ENCODE data around the gene GPR162.
A peak's percentile ranks its signal among the peaks of the same experiment; 100 is the strongest.

GPR162 gene

DNA sequence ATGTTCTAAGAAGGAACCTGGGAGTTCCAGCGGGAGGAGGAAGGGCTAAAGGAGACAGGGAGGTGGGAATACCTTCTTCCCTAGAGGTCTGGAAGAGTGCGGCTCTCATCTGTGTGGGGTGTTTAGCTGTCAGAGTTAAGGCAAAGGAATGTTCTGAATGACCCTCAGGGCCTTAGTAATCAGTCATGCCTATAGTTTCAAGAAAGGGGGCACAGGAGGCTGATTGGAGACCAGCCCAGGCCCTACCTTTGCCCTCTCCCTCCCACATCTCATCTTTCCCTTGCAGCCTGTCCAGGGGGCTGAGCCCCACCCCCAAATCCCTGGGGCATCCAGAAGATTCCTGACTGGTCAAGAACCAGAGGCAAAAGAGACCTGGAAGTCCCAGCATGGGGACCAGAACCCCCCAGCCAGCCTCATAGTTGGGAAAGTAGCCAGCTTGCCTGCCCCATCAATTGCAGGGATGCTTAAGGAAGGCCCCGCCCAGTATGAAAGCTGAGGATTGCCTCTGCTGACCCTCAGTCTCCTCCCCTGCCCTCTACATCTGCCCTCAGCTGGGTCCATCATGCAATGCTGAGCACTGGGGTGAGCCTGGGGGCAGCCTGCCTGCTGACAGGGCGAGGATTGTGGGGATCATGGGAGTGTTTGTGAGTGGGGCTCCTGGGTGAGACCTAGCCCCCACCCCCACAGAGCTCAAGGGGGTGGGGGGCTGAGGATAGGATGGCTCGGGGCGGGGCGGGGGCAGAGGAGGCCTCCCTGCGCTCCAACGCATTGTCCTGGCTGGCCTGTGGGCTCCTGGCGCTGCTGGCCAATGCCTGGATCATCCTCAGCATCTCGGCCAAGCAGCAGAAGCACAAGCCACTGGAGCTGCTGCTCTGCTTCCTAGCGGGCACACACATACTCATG is 1.8 kb downstream of the GPR162 start:
- no peak for DNase-seq (ENCODE audit: low read depth, low spot score)

DNA sequence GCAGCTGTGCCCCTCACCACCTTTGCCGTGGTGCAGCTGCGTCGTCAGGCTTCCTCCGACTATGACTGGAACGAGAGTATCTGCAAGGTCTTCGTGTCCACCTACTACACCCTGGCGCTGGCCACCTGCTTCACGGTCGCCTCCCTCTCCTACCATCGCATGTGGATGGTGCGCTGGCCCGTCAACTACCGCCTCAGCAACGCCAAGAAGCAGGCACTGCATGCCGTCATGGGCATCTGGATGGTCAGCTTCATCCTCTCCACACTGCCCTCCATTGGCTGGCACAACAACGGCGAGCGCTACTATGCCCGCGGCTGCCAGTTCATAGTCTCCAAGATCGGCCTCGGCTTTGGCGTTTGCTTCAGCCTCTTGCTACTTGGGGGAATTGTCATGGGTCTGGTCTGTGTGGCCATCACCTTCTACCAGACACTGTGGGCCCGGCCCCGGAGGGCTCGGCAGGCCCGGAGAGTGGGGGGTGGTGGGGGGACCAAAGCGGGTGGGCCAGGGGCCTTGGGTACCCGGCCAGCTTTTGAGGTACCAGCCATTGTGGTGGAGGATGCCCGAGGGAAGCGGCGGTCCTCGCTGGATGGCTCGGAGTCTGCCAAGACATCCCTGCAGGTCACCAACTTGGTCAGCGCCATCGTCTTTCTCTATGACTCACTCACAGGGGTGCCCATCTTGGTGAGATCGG is 2.6 kb downstream of the GPR162 start:
- DNase-seq (ENCODE audit: low read depth, low spot score): no peak

DNA sequence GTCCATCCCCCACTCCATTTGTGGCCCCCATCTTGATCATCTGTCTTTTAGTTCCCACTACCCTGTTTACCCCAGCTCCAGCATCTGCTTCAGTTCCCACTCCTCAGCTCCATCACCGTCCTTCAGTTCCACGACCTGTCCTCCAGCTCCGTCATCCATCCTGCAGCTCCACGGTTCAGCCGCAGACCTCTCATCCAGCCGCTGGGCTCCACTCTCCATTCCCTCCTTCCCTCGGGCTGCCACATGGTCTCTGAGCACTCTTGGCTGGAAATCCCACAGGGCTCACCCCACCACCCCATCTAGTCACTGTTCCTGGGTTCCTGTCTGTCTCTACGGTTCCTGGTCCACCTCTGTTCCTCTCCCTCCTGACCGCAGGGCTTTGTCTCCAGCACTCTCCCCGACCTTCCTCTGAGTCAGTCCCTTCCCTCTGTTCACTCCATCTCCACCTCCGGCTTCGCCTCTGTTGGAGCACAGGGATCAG is 3.3 kb downstream of the GPR162 start:
- no peak for DNase-seq (ENCODE audit: low read depth, low spot score)

DNA sequence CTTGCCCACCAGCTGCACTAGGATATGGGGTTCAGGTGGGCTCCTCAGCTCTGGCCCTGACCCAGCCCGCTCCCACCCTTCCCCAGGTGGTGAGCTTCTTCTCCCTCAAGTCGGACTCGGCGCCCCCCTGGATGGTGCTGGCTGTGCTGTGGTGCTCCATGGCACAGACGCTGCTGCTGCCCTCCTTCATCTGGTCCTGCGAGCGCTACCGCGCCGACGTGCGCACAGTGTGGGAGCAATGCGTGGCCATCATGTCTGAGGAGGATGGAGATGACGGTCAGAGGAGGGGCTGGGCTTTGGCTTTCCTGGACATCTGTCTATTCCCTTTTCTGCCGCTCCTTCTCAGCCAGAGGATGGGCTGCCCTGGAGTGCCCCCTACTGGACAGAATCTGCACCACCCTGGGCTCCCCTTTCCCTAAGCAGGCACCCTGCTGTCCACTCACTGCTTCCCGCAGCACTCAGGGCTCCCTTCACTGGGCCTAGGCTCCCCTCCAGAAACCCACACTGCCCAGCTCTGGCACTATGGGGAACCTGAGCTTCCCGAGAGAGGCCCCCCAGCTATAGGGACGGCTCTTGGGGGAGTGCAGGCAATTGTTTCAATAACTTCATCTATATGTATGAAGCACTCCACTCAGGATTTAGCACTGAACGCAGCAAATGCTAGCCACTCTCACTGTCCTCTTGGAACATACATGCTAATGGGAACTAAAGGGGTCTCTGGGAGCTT is 3.9 kb downstream of the GPR162 start:
- DNase-seq (ENCODE audit: low read depth, low spot score): peak; percentile 58

DNA sequence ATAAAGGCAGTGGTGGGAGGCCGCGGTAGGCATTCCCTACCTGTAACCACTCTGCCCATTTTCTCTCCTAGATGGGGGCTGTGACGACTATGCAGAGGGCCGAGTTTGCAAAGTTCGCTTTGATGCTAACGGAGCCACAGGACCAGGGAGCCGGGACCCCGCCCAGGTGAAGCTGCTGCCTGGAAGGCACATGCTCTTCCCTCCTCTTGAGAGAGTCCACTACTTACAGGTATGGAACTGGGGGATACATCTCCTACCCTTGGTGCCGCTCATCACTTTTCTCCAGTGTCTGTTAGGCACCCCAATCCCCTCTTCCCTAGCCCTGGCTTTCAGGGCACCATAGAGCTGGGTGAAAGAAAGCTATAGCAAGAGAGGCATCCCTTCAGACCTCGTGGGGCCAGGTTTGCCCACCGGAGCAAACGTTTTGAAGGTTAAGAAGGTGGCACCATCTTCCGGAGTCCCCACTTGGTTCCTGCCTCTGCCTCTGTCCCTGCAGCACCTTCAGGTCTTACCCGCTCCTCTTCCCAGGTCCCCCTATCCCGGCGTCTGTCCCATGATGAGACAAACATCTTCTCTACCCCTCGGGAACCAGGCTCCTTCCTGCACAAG is 4.6 kb downstream of the GPR162 start:
- no peak for DNase-seq (ENCODE audit: low read depth, low spot score)

DNA sequence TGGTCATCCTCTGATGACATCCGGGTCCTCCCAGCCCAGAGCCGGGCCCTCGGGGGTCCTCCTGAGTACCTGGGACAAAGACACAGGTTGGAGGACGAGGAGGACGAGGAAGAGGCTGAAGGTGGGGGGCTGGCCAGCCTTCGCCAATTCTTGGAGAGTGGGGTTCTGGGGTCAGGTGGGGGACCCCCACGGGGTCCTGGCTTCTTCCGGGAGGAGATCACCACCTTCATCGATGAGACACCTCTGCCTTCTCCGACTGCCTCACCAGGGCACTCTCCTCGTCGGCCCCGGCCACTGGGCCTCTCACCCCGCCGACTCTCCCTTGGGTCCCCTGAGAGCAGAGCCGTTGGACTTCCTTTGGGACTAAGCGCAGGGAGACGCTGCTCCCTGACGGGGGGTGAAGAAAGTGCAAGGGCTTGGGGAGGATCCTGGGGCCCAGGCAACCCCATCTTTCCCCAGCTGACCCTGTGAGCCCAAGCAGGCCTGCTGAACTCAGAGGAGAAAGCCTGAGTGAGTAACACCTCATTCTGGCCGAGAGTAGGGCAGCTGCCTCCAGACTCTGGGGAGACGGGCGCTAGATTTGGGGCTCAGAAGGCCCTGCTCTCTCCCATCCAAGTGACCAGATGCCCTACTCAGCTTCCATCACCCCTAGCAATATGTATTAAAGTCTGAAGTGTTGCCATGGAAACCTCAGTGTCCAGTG is 5.3 kb downstream of the GPR162 start:
- DNase-seq (ENCODE audit: low read depth, low spot score): no peak

DNA sequence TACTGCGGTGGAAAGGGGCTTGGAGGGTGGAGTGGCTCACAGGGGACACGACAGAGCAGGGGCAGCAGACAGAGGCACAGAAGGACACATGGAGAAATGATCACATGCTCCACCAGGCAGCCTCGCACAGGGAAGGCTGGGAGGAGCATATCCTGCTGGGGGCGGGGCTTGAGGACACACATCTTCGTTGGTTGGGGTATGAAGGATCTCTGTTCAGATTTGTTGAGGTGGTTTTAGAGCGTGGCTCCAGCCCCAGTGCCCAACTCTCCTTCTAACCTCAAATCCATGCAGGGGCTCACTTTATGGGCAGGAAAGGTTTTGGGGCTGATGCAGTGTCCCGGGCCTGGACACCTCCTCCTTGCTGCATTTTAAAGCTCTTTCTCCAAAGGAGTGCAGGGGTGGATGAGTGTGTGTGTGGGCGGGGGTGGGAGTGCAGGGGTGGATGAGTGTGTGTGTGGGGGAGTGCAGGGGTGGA is 5.9 kb downstream of the GPR162 start:
- no peak for DNase-seq (ENCODE audit: low read depth, low spot score)

DNA sequence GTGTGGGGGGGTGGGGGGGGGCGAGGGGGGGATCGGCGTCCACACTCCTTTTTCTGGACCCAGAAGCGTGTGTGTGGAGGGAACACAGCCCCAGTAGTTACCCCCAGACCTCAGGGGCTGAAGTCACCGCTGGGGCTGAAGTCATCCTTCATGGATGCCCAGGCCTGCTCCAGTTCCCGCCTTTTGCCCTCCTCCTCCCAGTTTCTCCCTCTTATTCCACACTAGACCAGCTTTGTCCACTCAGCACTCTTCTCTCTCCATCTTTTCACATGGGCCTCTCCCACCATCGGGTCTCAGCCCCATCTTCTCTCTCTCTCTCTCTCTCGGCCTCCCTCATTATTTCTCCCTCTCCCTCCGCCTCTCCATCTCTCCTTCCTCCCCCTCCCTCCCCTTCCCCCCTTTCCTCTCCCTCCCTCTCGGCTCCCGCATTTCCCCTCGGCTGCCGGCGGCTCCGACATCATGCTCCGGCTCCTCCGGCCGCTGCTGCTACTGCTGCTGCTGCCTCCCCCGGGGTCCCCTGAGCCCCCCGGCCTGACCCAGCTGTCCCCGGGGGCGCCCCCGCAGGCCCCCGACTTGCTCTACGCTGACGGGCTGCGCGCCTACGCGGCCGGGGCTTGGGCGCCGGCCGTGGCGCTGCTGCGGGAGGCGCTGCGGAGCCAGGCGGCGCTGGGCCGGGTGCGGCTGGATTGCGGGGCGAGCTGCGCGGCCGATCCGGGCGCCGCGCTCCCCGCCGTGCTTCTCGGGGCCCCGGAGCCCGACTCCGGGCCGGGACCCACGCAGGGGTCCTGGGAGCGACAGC is 6.6 kb downstream of the GPR162 start, which contains the start of gene P3H3:
Gene P3H3, plus strand, starts transcription at position 426 of the 799 bp plus-strand sequence. Its CDS starts 34 bp downstream, at position 460.
- DNase-seq (ENCODE audit: low read depth, low spot score): no peak

DNA sequence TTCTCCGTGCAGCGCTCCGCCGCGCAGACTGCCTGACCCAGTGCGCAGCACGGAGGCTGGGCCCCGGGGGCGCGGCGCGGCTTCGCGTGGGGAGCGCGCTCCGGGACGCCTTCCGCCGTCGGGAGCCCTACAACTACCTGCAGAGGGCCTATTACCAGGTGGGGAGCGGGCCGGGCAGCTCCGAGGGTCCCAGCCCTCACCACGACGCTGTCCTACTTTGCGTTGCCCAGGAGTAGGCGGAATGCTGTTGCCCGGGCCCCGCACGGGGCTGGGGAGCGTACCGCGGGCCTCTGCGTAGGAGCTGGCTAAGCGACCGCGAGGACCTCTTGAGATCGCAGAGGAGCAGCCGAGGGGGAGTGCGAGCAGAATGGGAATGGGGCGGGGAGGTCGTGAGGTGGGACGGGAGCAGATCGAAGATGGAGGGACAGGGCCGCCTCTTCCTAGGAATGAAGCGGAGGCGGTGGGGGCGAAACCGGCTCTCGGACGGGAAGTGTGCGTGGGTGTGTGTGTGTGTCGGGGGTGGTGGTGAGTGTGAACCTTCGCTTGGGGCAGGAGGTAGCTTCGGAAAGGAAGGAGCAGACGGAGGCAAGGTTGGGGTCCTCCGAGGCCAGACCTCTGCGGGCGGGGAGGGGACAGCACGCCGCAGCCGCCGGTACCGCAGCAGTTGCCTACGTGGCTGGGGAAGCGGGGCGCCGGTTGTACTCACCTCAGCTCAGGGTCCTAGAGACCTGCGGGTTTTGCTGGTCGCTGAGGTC is 7.3 kb downstream of the GPR162 start:
- DNase-seq (ENCODE audit: low read depth, low spot score): no peak

DNA sequence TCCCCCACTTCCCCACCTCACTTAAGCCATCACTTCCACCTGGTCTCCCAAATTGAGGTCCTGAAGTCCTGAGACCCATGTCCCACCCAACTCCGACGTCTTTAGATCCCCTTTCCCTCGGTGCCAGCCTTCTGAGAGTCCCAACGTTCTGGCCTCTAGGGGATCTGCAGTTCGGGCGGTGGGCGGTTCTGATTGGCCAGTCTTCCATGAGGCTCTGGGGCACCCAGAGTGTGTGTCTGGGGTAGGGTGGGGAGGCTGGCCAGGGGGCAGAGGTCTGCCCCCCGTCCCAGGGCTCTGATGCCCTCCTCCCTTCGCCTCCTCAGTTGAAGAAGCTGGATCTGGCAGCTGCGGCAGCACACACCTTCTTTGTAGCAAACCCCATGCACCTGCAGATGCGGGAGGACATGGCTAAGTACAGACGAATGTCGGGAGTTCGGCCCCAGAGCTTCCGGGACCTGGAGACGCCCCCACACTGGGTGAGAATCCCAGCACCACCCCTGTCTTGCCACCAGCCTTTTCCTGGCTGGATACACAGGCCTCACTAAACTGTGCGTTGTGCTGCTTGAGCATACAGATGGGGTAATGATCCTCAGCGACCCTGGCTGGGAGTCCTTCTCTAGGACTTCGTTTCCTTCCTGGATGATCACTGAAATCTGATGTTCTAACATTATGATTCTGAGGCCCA is 8.1 kb downstream of the GPR162 start:
- no peak for DNase-seq (ENCODE audit: low read depth, low spot score)

DNA sequence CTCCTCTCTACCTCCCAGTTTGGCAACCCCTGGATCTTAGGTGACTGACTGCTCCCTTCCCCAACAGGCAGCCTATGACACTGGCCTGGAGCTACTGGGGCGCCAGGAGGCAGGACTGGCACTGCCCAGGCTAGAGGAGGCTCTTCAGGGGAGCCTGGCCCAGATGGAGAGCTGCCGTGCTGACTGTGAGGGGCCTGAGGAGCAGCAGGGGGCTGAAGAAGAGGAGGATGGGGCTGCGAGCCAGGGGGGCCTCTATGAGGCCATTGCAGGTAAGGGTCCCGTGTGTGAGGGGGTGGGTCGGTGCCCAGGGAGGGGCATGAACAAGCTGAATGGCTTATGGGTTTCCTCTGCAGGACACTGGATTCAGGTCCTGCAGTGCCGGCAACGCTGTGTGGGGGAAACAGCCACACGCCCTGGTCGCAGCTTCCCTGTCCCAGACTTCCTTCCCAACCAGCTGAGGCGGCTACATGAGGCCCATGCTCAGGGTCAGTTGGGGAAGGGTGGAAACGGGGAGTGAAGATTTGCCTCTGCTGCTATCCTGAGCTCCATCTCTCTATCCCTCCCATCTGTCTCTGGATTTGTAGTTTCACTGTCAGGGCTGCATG is 8.8 kb downstream of the GPR162 start:
- DNase-seq (ENCODE audit: low read depth, low spot score): no peak

DNA sequence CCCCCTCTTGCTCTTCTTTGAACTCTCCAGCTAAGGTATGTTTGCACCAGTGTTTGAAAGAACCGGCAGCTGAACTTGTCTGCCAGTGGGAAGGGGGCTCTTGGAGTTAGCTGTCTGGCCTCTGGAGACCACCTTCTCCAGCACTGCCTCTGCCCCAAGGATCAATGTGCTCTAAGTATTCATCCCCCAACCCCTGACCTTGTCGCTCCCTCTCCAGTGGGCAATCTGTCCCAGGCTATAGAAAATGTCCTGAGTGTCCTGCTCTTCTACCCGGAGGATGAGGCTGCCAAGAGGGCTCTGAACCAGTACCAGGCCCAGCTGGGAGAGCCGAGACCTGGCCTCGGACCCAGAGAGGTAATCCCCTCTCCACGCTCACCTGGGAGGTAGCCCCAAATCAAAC is 9.4 kb downstream of the GPR162 start:
- DNase-seq (ENCODE audit: low read depth, low spot score): no peak

DNA sequence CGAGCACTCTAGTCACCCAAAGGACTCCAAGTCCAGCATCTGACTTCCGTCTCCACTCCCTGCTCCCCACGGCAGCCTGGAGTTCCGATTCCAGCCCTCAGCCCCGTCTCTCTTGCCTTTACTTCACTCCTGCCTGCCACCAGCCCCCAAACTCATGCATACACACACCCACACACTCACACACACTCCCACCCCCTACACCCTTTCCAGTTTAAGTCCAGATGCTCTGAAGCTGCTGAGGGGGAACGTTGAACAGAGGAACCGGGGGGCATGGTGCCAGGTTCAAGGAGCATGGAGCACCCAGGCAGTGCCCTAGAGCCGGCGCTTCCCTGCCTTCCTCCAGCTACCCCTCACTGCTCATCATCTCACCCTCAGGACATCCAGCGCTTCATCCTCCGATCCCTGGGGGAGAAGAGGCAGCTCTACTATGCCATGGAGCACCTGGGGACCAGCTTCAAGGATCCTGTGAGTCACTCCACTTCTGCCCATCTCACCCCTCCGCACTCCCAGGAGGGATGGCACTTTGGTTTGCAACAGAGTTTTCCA is 9.9 kb downstream of the GPR162 start:
- DNase-seq (ENCODE audit: low read depth, low spot score): no peak

DNA sequence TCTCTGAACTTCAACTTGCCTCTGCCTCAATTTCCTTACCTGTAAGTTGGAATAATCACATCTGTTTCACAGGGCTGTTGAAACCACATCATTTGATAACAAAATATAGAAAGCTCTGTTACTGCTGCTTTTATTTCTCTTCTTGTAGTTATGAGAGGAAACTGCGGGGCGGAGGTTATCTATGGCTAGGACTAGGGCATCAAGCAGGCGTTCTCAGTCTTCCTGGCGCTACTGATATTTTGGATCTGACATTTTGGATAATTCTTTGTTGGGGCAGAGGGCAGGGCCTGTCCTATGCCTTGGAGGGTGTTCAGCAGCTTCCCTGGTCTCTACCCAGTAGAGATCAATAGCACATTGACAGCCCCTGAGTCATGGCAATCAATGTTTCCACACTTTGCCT is 10.5 kb downstream of the GPR162 start:
- no peak for DNase-seq (ENCODE audit: low read depth, low spot score)

DNA sequence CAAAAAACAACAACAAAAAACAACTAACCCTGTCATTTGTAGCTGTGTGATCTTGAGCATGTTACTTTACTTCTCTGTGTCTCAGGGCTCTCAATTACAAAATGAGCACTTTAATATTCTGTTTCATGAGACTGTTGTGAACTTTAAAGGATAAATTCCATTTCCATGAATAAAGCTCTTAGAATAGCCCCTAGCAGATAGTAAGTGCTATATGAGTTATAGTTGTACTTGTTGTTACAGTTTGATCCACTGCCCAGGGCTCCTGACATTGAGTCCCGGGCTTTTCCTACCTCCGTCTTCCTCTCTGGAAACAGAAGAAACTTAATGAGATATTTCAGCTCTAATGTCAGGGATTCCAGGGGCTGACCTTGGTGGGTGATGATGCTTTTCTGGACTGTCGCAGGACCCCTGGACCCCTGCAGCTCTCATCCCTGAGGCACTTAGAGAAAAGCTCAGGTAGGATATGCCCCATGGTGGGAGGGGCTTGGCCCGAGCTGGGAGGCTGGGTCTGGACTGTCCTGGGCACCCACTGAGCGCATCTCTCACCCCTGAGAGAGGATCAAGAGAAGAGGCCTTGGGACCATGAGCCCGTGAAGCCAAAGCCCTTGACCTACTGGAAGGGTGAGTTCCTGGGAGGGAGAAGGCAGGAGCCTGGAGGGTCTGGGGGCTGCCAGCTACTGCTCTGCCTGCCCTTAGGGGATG is 11.7 kb downstream of the GPR162 start:
- no peak for DNase-seq (ENCODE audit: low read depth, low spot score)

DNA sequence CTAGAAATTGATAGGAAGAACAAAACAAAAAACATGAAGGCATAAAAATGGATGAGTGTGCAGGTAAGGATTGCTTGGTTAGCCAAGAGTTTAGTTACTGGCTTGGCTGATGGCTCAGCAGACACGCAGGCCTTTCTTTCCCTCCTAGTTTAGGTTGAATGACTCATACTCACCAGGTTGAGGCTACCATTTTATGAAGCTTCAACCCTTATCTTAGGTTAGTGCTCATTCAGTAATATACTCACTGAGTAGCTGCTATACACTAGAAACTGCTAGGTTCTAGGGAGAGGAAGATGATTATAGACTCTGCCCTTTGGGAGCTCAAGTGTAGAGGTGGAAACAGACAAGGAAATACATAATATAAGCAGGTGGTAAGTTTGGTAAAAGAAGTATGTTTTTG is 12.6 kb downstream of the GPR162 start:
- DNase-seq (ENCODE audit: low read depth, low spot score): no peak

DNA sequence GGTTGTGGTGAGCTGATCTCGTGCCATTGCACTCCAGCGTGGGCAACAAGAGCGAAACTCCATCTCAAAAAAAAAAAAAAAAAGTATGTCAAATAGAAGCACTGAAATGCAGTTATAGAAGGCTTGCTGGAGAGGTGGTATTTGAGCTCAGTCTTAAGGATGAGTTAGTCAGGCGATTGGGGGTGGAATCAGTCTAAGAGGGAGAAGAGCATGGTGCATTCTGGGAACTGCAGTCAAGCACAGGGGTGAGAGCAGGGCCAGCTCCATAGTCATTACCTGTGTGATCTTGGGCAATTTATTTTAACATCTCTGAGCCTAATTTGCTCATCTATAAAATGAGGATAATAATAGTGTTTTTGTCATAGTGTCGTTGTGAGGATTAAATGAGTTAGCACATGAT is 13.3 kb downstream of the GPR162 start:
- no peak for DNase-seq (ENCODE audit: low read depth, low spot score)
